GM12892 (cell line): ENCODE data around the gene HTRA1.

Source experiments
- DNase-seq: peaks from one replicate; pipeline ENCODE4 v3.0.0; 2011; ENCODE audit not compliant: insufficient read length
- FAIRE-seq: peaks from 2 replicates; lab custom pipeline; 2011; peaks lifted over from hg19 to GRCh38; lab: Jason Lieb, UNC
- POLR2A ChIP-seq: IDR thresholded peaks from 2 replicates; pipeline ENCODE4 v1.6.1; 2011; ENCODE audit warnings: low read depth, low read length, control low read depth
- POLR2AphosphoS5 ChIP-seq: IDR thresholded peaks from 2 replicates; pipeline ENCODE4 v1.6.1; 2011; ENCODE audit warnings: low read depth, low read length, control low read depth
- TAF1 ChIP-seq: IDR thresholded peaks from 2 replicates; pipeline ENCODE4 v1.6.1; 2011; ENCODE audit warnings: low read depth, mild to moderate bottlenecking, control low read depth, low read length, borderline replicate concordance

HTRA1 gene

DNA sequence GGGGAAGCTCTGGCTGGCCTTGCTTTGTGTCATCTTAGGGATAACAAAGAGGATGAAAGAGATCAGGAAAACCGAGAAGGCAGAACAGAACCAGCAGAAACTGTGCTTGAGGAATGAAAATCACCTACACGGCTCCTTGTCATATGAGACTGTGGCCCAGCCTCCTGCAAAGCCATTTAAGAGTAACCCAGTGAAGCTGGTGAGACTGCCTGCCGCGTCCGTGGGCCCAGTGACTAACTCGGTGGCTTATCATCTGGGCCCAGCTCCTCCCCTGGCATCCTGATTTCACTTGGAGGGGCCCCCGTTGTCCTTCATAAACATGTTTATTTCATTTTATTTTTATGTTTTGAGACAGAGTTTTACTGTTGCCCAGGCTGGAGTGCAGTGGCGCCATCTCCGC, 30.7 kb downstream of the HTRA1 start:
- TF ChIP-seq POLR2AphosphoS5, result no peak
- TF ChIP-seq TAF1, result no peak
- TF ChIP-seq POLR2A, result no peak
- no peak for FAIRE-seq
- no peak for DNase-seq

DNA sequence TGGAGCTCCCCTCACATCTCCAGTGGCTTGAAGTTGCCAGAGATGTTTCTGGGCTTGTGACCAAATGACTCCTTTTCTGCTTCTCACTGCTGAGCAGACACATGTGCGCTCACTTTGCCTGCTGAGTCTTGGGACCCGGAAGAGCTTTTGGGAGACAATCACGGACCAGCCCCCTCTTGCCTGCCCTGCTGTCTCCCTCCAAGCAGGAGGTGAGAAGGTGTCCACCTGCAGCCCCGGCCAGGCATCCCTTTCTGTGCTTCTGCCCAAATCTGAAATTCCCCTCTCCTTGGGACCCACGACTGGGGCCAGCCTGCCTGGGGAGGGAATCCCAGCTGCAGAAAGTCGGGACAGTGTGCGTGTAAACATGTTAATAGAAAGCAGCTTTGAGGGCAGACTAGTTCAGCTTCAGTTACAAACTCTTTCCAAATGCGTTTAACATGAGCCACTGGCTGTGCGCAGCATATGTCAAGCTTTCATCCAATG, 31.7 kb downstream of the HTRA1 start:
- DNase-seq (no peak), FAIRE-seq (no peak)
- TF ChIP-seq TAF1 (no peak), POLR2A (no peak), POLR2AphosphoS5 (no peak)

DNA sequence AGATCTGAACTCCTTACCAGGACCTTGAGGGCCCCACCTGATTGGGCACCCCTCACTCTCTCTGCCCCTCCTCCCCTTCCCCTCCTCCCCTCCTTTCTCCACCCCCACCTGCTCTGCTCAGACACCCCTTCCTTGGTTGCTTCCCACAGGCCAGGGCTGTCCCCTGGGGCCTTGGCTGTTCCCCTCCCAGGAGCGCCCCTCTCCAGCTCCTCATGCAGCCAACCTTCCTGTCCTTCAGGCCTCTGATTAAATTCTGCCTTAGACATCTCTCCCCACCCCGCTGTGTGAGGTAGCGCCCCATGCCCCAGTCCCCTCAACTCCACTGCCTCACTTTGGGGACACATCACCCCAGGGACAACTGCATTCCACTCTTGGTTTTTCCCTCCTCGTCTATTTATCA, 32.4 kb downstream of the HTRA1 start:
- DNase-seq (no peak), FAIRE-seq (no peak)
- TF ChIP-seq POLR2A (no peak), TAF1 (no peak), POLR2AphosphoS5 (no peak)

DNA sequence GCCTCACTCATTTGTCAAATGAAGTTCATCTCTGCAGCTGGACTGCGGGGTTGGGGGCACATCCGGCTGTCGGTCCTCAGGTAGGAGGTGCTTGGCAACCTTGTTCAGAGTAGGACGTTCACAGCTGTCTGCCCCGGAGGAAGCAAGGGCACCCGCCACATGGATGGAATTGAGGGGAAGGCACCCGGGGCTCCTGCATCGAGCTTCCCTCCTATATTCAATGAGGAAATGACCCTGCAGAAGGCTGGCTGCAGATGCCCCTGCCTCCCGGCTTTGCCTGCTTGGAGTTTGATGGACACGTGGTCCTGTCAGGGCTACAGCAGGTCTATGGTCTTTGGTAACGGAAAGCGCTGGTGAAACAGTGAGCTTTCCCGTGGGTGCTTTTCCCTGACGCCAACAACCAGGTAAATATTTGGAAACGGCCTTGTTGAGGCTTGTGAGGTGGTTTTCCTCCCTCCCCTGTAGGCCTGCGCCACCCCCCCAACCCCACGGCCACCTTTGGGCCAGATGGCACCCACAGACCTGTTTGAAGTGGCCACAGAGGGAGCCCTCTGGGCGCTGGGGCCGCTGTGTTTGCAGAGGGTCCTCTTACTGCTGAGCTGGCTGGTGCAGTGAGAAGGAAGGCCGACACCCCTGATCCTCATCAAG, 32.9 kb downstream of the HTRA1 start:
- FAIRE-seq (no peak), DNase-seq (no peak)
- TF ChIP-seq POLR2A (no peak), POLR2AphosphoS5 (no peak), TAF1 (no peak)

DNA sequence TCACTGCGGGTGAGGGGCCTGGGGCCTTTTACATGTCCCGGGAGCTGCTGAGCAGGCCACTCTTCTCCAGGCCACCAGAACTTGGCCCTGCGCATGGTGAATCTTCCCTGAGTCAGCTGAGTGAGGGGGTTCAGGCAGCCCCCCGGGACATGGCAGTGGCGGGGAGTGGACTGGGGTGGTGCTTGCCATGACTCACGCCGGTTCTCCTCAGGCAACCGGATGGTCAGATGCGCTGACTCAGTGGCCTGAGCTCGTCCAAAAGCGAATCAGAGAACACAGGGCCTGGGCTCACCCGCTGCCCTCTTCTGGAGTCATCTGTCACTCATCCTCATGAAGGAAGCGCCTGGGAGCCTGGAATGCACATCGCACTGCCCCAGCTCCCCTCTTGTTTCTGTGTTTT, 33.5 kb downstream of the HTRA1 start:
- no peak for DNase-seq
- no peak for FAIRE-seq
- no peak for TF ChIP-seq POLR2AphosphoS5
- TF ChIP-seq TAF1, result no peak
- no peak for TF ChIP-seq POLR2A

DNA sequence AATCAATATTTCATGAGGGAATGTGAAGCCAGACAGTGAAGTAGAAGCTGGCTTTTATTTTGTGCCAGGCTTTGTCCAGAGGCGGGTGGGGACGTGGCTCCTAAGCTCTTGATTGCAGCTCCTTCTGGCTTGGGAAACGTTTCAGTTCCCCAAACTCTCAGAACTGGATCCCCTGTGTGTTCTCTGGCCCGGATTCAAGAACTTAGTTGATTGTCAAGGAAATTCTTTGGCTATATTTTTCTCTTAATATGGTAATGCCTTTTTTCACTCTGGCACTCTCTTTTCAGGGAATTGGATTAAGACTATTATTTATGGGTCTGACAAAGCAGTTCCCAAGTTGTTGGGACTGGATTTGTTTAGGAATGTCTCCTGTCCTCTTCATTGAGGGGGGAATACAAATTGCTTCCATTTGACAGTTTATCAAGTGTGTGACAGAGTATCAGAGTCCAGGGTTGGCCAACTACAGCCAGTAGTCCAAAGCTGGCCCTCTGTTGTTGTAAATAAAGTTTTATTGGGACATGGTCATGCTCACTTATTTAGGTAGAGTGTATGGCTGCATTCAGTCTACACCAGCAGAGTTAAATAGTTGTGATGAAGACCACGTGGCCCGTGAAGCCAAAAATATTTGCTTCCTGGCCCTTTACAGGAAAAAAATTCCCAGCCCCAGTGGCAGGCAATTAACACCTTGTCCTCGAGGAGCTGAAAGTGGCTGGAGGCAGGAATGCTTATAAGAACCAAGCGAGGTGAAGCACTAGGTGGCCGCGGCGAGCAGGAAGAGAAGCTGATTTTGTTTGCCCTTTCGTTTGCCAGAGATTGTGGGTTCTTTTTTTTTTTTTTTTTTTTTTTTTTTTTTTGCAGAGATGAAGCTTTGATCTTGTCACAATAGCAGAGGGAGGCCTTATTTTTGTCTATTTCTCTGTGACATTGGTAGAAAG, 34.3 kb downstream of the HTRA1 start:
- TF ChIP-seq POLR2AphosphoS5 (no peak), POLR2A (no peak), TAF1 (no peak)
- no peak for FAIRE-seq
- no peak for DNase-seq

DNA sequence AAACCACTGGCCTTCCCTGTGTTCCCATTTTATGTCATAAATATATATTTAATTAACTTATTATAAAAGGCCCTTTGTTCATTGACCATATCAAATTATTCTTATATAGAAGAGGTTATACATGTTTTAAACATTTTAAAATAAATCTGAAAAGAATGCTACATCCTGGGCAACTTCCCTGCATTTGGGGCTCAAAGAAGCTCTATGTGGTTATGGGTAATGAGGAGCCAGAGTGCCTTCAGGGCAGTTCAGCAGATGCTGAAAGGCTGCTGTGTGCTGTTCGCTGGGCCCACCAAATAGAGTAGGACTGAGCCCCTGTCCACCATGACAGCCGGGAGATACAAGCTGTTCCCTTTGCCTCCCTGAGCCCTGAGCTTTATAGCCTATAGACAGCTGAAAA, 35.9 kb downstream of the HTRA1 start:
- TF ChIP-seq TAF1 (no peak), POLR2A (no peak), POLR2AphosphoS5 (no peak)
- no peak for FAIRE-seq
- DNase-seq, result no peak

DNA sequence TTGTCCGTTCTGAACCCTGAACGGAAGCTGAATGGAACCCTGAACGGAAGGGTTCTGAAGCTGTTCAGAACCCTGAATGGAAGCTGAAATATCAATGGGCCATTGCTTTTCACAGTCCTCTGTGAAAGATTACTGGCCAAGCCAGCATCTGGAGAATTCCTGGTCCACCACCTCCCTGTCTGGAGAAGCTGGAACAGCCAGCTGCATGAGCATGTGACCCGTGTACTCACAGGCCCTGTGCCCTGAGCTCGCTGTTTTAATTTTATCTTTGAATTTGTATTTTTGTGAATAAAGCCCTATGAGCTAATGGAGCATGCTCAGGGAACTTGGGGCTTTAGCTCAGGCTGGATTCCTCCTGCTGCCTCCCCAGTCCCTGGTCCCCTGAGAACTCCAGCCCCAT, 37.2 kb downstream of the HTRA1 start:
- FAIRE-seq, result no peak
- DNase-seq, result no peak
- TF ChIP-seq POLR2AphosphoS5, result no peak
- no peak for TF ChIP-seq POLR2A
- no peak for TF ChIP-seq TAF1

DNA sequence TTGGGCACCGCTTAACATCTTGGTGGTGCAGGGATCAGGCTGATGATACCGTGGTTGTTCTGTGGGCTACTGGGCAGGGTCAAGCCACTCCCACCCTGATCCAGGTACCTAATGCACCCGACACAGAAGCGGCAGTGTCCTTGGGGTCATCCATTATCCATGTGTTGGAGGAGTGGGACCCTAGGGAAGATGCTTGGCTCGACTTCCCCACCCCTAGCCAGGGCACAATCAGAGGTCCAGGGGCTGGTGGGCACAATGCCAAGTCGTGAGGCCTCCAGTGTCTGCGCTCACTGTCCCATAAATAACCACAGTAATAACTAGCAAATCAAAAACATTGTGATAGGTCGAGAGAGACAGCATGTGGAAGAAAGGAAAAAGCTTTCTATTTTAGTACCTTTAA, 37.7 kb downstream of the HTRA1 start:
- DNase-seq, result no peak
- FAIRE-seq, result no peak
- TF ChIP-seq POLR2AphosphoS5 (no peak), POLR2A (no peak), TAF1 (no peak)

DNA sequence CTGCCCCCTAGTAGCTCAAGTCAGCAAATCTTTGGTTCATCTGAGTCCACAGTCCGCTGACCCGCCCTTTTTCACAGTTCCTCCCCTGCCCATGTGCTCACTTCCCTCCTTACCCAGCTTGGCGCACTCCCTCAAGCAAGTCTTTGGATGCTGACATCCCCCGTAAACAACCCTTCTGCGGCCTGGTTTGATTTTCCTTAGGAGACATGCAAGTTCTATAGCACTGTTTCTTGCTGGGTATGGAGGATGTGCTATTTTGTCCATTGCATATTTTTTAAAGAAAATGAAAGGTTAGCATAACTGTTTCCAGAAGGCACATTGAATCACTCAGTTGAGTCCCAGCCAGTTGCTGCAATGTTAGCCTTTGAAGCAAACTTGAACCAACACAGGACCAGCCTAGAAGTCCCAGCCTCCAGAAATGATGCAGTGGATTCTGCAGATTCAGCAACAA, 38.2 kb downstream of the HTRA1 start:
- DNase-seq, result no peak
- no peak for FAIRE-seq
- no peak for TF ChIP-seq POLR2A

DNA sequence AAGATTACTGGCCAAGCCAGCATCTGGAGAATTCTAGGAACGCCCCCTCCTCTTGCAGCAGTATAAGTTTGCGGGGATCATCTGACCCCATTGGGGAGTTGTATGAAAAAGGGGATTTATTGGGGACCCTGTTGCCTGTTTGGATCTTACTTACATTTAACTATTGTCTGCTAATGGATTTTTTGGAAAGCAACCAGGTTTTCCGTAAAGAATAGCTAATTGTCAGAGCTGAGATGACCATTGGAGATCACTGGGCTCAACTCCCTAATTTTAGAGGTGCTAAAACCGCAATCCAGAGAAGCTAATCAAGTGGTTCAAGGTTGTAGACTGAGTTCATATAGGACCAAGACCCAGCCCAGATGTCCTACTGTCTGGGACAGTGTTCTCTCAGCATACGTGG, 38.8 kb downstream of the HTRA1 start:
- TF ChIP-seq POLR2AphosphoS5 (no peak), POLR2A (no peak), TAF1 (no peak)
- DNase-seq (no peak), FAIRE-seq (no peak)

DNA sequence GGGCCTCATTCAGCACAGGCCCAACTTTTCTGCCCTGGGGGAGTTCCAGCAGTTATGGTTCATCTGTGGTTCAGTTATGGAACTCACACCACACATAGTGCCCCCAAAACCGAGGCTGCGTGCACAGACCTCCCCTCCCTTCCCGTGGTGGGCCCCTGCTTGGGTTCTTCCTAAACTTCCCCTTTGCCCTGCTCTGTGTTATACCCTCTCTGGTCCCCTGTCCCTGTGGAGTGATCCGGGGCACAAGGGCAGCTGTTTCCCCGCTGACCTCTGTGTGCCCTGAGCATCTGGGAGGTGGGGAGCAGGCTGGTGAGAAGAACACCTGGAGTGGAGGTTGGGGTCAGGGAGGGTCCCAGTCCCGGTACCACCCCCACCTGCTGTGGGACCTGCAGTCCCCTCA, 39.4 kb downstream of the HTRA1 start:
- DNase-seq (no peak), FAIRE-seq (no peak)
- TF ChIP-seq POLR2AphosphoS5 (no peak), TAF1 (no peak), POLR2A (no peak)

DNA sequence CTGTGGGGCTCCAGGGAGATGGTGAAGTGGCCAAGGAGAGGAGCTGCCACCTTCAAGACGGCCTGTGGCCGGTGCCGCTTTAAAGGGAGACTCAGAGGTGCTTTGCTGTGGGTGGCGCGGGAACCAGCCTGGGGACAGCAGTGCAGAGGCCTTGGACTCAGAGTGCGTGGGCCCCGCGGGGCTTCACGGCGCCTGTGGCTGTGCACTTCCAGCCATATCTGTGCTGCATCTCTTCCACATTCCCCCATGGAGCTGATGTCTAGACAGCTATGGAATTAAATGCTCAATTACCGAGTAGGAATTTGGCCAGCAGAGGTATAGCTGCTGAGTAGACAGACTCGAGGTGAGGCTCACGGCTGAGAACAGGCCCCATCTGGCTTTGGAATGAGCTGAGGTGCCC, 41.7 kb downstream of the HTRA1 start:
- TF ChIP-seq POLR2AphosphoS5 (no peak), TAF1 (no peak), POLR2A (no peak)
- FAIRE-seq, result no peak
- no peak for DNase-seq
